Prostate gland (tissue), 2 donors: ENCODE results near the gene CACNA1F. TPM values are rescaled to one million over a fixed set of nuclear protein-coding genes. Genes with fewer than 3 reads are reported as not detected.

Experiments used
- DNase-seq: peaks from one replicate; pipeline ENCODE4 v3.0.0-alpha.2; 2019; ENCODE audit warnings: low spot score
- H3K27ac ChIP-seq, 2 donors: fragments of 200-600 bp; sonication (generic); 2 replicates each; pipeline ENCODE4 v1.5.1; 2017 to 2019
- H3K27me3 ChIP-seq: fragments of 200-600 bp; sonication (generic); replicated peaks from 2 replicates; pipeline ENCODE4 v1.5.1; 2019; ENCODE audit not compliant: insufficient read depth
- H3K36me3 ChIP-seq, 2 donors: fragments of 200-600 bp; sonication (generic); 1 replicate in 1 of 2; 2 replicates in 1 of 2; pipeline versions ENCODE4 v1.5.1 to v1.8.1; 2017 to 2019
- H3K4me1 ChIP-seq: fragments of 200-600 bp; sonication (generic); replicated peaks from 2 replicates; pipeline ENCODE4 v1.5.1; 2019
- H3K4me3 ChIP-seq, 2 donors: fragments of 200-600 bp; sonication (generic); 2 replicates each; pipeline ENCODE4 v1.5.1; 2017 to 2019
- H3K9me3 ChIP-seq: fragments of 200-600 bp; sonication (generic); 2 replicates; pipeline ENCODE4 v1.5.1; 2017
- POLR2A ChIP-seq: fragments of 450-650 bp; IDR thresholded peaks from one replicate; pipeline ENCODE4 v1.6.1; 2016; ENCODE audit warnings: antibody characterized with exemption, mild to moderate bottlenecking
- POLR2AphosphoS5 ChIP-seq: sonication (generic); formaldehyde crosslinking; IDR thresholded peaks from one replicate; pipeline ENCODE4 v1.6.1; 2017; ENCODE audit warnings: antibody characterized with exemption
- WGBS: methylation state at CpG from one replicate; pipeline ENCODE4 v1.1.5; 2018; 5-methylcytosine and 5-hydroxymethylcytosine counted together
- intact Hi-C: fragments of 100-400 bp; cut with DNase I; formaldehyde crosslinking; loops from one replicate; pipeline ENCODE4 v1.14.2; 2022
- total RNA-seq, 2 donors: library from RNA; depleted of rRNA; stranded (reverse); fragments of >200 nt; gene quantifications; one replicate each; pipeline ENCODE4 v1.1.0, GENCODE V29; 2016
- TF ChIP-seq, protein P1 (sequence below), 4 experiments: fragments of 200-600 bp in 2 of 4; fragments of 450-650 bp in 2 of 4; sonication (generic) in 2 of 4; IDR thresholded peaks; 1 replicate in 3 of 4; 2 replicates in 1 of 4; pipeline ENCODE4 v1.5.1; 2016 to 2019; ENCODE audit warnings: antibody characterized with exemption in 4 of 4, mild to moderate bottlenecking in 2 of 4, moderate library complexity in 2 of 4

CACNA1F gene
- total RNA-seq, 2 donors from 2014 or later = 0.17 TPM; not detected in 1

DNA sequence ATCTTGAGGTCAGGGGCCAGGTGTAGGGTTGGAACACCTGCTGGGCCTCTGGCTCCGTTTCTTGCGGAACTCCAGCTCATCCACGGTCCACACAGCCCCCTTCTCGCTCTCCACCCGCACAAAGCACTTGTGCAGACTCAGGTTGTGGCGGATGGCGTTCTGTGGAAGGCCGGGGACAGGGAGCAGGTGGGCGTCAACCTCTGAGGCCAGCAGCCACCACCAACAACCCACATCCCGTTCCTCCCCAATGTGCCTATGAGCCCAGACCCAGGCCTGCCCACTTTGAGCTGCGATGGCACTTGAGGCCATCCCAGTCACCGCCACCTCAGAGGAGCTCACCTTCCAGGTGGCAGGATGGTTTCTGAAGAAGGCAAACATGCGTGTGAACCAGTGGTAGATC, 18.2 kb upstream of the CACNA1F start:
- Histone ChIP-seq H3K27ac (no peak overlapping the region), H3K4me3 (no peak overlapping the region), H3K4me1 (no peaks in the 10 kb centered on the region), H3K36me3 (no peaks in the 10 kb centered on the region), H3K27me3 (no peaks in the 10 kb centered on the region), H3K9me3 (no peaks in the 10 kb centered on the region)
- intact Hi-C loops = no loop called here
- no peak for TF ChIP-seq POLR2AphosphoS5
- no peak for TF ChIP-seq POLR2A
- TF ChIP-seq, protein P1, sequence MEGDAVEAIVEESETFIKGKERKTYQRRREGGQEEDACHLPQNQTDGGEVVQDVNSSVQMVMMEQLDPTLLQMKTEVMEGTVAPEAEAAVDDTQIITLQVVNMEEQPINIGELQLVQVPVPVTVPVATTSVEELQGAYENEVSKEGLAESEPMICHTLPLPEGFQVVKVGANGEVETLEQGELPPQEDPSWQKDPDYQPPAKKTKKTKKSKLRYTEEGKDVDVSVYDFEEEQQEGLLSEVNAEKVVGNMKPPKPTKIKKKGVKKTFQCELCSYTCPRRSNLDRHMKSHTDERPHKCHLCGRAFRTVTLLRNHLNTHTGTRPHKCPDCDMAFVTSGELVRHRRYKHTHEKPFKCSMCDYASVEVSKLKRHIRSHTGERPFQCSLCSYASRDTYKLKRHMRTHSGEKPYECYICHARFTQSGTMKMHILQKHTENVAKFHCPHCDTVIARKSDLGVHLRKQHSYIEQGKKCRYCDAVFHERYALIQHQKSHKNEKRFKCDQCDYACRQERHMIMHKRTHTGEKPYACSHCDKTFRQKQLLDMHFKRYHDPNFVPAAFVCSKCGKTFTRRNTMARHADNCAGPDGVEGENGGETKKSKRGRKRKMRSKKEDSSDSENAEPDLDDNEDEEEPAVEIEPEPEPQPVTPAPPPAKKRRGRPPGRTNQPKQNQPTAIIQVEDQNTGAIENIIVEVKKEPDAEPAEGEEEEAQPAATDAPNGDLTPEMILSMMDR (IDR thresholded peaks at IDR 0.05) = no peak
- WGBS = 96% methylated on average over 13 of the region's 13 CpGs
- no peak for DNase-seq

DNA sequence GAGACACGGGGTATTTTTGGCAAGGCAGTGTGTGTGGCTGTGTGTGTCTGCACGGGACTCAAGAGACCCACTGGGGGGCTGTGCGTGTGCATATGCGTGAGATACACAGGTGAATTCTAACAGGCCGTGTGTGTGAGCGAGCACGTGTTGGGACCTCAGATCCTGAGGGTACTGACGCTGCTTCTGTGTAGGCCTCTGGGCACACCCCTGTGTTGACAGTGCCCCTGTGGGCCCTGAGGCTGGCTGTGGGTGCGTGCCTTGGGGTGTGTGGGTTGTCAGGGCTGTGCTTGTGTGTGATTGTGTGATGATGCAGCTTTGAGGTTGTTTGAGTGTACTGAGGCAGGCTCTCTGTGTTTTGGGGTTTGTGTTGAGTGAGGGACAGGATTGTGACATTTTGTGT, 17.4 kb upstream of the CACNA1F start:
- H3K36me3 ChIP-seq = no peaks in the 10 kb centered on the region
- no peak for DNase-seq

DNA sequence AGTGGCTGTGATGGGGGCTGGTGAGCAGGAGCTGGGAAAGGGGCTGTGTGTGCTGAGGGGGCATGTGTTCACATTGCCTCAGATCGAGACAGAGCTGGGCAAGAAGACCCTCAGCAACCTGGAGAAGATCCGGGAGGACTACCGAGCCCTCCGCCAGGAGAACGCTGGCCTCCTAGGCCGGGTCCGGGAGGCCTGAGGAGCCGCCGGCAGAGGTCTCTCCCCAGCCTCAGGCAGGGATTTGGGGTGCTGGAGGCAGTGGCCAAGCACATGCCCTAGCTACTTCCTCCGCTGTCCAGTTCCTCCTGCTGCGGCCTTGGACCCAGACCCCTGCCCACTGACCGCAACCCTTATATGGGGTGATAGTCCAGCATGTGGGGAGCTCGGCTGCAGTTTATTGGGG, 16.9 kb upstream of the CACNA1F start:
- Histone ChIP-seq H3K4me1 (no peaks in the 10 kb centered on the region), H3K4me3 (no peak overlapping the region), H3K36me3 (no peaks in the 10 kb centered on the region), H3K27ac (no peak overlapping the region), H3K27me3 (no peaks in the 10 kb centered on the region), H3K9me3 (no peaks in the 10 kb centered on the region)
- 90% methylated on average over 10 of the region's 13 CpGs for WGBS
- intact Hi-C loops = no loop called here
- no peak for DNase-seq
- TF ChIP-seq POLR2AphosphoS5 = no peak
- TF ChIP-seq, protein P1 (IDR thresholded peaks at IDR 0.05) = no peak
- no peak for TF ChIP-seq POLR2A

More for the DNA sequence above, 17.4 kb upstream of the CACNA1F start:
- TF ChIP-seq POLR2A = no peak
- TF ChIP-seq POLR2AphosphoS5 = no peak
- TF ChIP-seq, protein P1 (IDR thresholded peaks at IDR 0.05) = no peak
- no peaks in the 10 kb centered on the region for H3K9me3 ChIP-seq
- WGBS = 93% methylated on average over 8 of the region's 9 CpGs
- no peaks in the 10 kb centered on the region for H3K4me1 ChIP-seq
- no peaks in the 10 kb centered on the region for H3K27me3 ChIP-seq
- H3K27ac ChIP-seq = no peak overlapping the region
- H3K4me3 ChIP-seq = no peak overlapping the region
- intact Hi-C loops = no loop called here

DNA sequence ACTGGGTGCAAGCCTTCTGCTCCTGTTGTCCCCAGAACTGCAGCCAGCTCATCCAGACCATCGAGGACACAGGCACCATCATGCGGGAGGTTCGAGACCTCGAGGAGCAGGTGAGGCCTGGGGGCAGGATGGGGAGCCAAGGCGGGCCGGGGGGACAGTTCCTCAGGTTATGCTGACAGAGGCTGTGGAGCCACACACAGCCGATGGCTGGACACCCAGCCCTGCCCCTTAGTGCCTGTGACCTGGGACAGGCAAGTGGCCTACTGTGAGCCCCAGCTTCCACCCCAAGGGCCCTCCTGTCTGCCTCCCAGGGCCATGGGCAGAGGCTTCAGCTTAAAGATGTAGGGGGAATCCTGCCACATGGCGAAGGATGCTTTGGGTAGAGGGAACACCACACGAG, 16.5 kb upstream of the CACNA1F start:
- Histone ChIP-seq H3K9me3 (no peaks in the 10 kb centered on the region), H3K27me3 (no peaks in the 10 kb centered on the region), H3K4me1 (no peaks in the 10 kb centered on the region), H3K4me3 (no peak overlapping the region), H3K27ac (no peak overlapping the region), H3K36me3 (no peaks in the 10 kb centered on the region)
- intact Hi-C loops = no loop called here
- TF ChIP-seq POLR2AphosphoS5 (no peak), POLR2A (no peak)
- TF ChIP-seq, protein P1 (IDR thresholded peaks at IDR 0.05) = no peak
- WGBS = no CpG with 5 or more reads among the region's 9 CpGs
- DNase-seq = no peak

DNA sequence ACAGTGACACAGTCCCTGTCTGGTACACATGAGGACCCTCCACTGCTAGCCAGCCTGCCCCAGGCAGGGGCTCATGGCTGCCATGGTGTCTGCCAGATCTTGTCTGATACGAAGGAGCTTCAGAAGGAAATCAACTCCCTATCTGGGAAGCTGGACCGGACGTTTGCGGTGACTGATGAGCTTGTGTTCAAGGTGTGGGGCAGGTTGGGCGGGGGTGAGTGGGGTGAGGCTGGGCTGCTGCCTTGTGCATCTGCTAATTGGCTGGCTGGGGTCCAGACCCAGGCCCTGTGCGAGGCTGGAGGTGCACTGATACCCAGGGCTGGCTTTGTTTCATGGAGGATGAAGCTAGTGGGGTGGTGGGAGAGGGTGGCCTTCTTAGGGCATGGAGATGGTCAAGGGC, 15.9 kb upstream of the CACNA1F start:
- no peak overlapping the region for H3K27ac ChIP-seq
- DNase-seq = no peak
- H3K27me3 ChIP-seq = no peaks in the 10 kb centered on the region
- WGBS = no CpG with 5 or more reads among the region's 6 CpGs
- H3K4me3 ChIP-seq = no peak overlapping the region
- H3K36me3 ChIP-seq = no peaks in the 10 kb centered on the region
- TF ChIP-seq POLR2A (no peak), POLR2AphosphoS5 (no peak)
- TF ChIP-seq, protein P1 (IDR thresholded peaks at IDR 0.05) = no peak
- H3K9me3 ChIP-seq = no peaks in the 10 kb centered on the region
- H3K4me1 ChIP-seq = no peaks in the 10 kb centered on the region
- intact Hi-C loops = no loop called here
